Measurements from ENCODE around the gene RASD2. TPM values are rescaled to one million over a fixed set of nuclear protein-coding genes. Genes with fewer than 3 reads are reported as not detected.

The RASD2 gene
- total RNA-seq, 1 experiment from 2014 or later: 2.4 TPM

- no peak for TF ChIP-seq CEBPB (IDR thresholded peaks at IDR 0.05; ENCODE audit: low read depth)
Observed at GRCh38 chr22:35591714-35592417, 51.2 kb downstream of the RASD2 start (continued).

DNA sequence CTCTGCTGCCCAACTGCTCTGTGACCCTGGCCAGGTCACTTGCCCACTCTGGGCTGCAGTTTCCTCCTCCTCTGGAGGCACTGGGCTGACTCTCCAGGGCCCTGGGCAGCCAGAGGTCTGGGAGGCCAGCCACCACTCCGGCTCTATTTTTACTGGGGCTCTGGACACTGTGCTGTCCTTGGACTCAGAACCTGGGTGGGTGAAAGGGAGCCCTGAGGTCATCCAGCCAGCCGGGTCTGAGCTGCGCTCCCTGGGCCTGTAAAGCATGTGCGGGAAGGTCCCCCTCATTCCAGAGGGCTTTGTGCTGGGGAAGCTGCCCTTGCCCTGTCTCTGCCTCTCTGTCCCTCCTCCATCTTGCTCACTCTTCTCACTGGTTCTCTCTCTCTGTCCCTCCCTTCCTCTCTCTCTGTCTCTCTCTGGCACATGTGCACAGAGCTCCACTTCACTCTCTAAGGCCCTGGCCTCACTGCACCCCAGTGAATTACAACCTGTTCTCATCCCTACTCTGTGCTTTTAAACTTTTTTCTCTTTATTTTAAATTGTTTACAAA lies 51.9 kb downstream of the RASD2 start:
- no TSS peak for BruUV-seq (replicated peaks)
- H3K27me3 ChIP-seq (ENCODE audit: insufficient read depth, low read length): no peaks in the 10 kb centered on the region
- TF ChIP-seq REST (IDR thresholded peaks at IDR 0.05; ENCODE audit: low read depth) (no peak), ZFX (IDR thresholded peaks at IDR 0.05) (no peak), ELF1 (IDR thresholded peaks at IDR 0.05; ENCODE audit: borderline replicate concordance, low read depth) (no peak), RAD21 (IDR thresholded peaks at IDR 0.05; ENCODE audit: low read depth) (no peak), FOSL1 (IDR thresholded peaks at IDR 0.05; ENCODE audit: low read depth) (no peak), CBX3 (IDR thresholded peaks at IDR 0.05; ENCODE audit: low read depth) (no peak), CEBPB (IDR thresholded peaks at IDR 0.05; ENCODE audit: low read depth) (no peak), ATF3 (IDR thresholded peaks at IDR 0.05) (no peak), EZH2 (IDR thresholded peaks at IDR 0.05) (no peak), YY1 (IDR thresholded peaks at IDR 0.05; ENCODE audit: extremely low read depth, insufficient replicate concordance, low read depth, low read length) (no peak), SRF (IDR thresholded peaks at IDR 0.05; ENCODE audit: low read depth) (no peak), SP1 (IDR thresholded peaks at IDR 0.05; ENCODE audit: low read depth) (no peak), POLR2A (IDR thresholded peaks at IDR 0.05; ENCODE audit: borderline replicate concordance, extremely low read depth, insufficient read depth, insufficient read length) (no peak), SIN3A (IDR thresholded peaks at IDR 0.05; ENCODE audit: low read depth) (no peak)
- ChIA-PET CTCF (no interaction called here), RAD21 (ENCODE audit: low non-redundant PET in 1 of 2, low total read pairs in 2 of 2, uncharacterized antibody in 2 of 2, unreplicated experiment in 2 of 2) (no interaction called here), POLR2A (no interaction called here)
- intact Hi-C loops (cut with micrococcal nuclease): no loop called here
- ATAC-seq (no peak), DNase-seq (ENCODE audit: low read depth, low spot score) (no peak)
- no peaks in the 10 kb centered on the region for H3K9me3 ChIP-seq (ENCODE audit: control insufficient read depth in 1 of 2, insufficient read depth in 1 of 2, low read depth in 1 of 2, low read length in 2 of 2)
- no peaks in the 10 kb centered on the region for H4K20me1 ChIP-seq (ENCODE audit: insufficient read depth)
- H3K9me2 ChIP-seq (ENCODE audit: insufficient read depth): no peaks in the 10 kb centered on the region
- no peaks in the 10 kb centered on the region for H3K79me2 ChIP-seq (ENCODE audit: insufficient read depth, low read length)
- H3K27ac ChIP-seq (ENCODE audit: low read depth, low read length): no peak overlapping the region; the same call in 1 of the 2 replicates
- H3K4me2 ChIP-seq (ENCODE audit: low read length): no peak overlapping the region
- H3K4me1 ChIP-seq (ENCODE audit: control insufficient read depth in 1 of 2, insufficient read depth in 2 of 2, low read length in 2 of 2): peaks cover 33 to 43% of the 10 kb centered on the region in 2 experiments
- H3K36me3 ChIP-seq (ENCODE audit: control insufficient read depth in 1 of 2, insufficient read depth in 2 of 2, low read length in 2 of 2): no peaks in the 10 kb centered on the region
- no peak overlapping the region for H3K4me3 ChIP-seq (replicated peaks in 1 of 2; ENCODE audit: low read depth in 1 of 2, low read length in 2 of 2)
- H3K9ac ChIP-seq (ENCODE audit: low read length): no peak overlapping the region
- H2AFZ ChIP-seq (ENCODE audit: low read depth, low read length, poor library complexity, severe bottlenecking): no peak overlapping the region

Measured in HCT116 (cell line).